GM15510 (cell line): ENCODE results near the gene ELAVL4.

Experiments
- POLR2A ChIP-seq: IDR thresholded peaks from 3 replicates; pipeline ENCODE4 v1.6.1; 2011; ENCODE audit warnings: borderline replicate concordance; ENCODE audit not compliant: insufficient read length; ENCODE audit errors: extremely low read depth

Gene ELAVL4

GRCh38 chr1:50152236-50152635, 43.5 kb downstream of the ELAVL4 start:
- no peak for TF ChIP-seq POLR2A

GRCh38 chr1:50155541-50155940, 46.8 kb downstream of the ELAVL4 start:
- TF ChIP-seq POLR2A, result no peak

- no peak for TF ChIP-seq POLR2A
Observed at GRCh38 chr1:50156241-50157010, 47.7 kb downstream of the ELAVL4 start.

GRCh38 chr1:50157306-50157941, 48.7 kb downstream of the ELAVL4 start:
- no peak for TF ChIP-seq POLR2A

GRCh38 chr1:50158421-50158820, 49.7 kb downstream of the ELAVL4 start:
- TF ChIP-seq POLR2A, result no peak

GRCh38 chr1:50163680-50164079, 55.0 kb downstream of the ELAVL4 start:
- no peak for TF ChIP-seq POLR2A

GRCh38 chr1:50172299-50172698, 63.6 kb downstream of the ELAVL4 start:
- no peak for TF ChIP-seq POLR2A

- TF ChIP-seq POLR2A, result no peak
Observed at GRCh38 chr1:50174101-50174500, 65.4 kb downstream of the ELAVL4 start.

- TF ChIP-seq POLR2A, result no peak
Observed at GRCh38 chr1:50175719-50176639, 67.3 kb downstream of the ELAVL4 start.

GRCh38 chr1:50177994-50178393, 69.3 kb downstream of the ELAVL4 start:
- TF ChIP-seq POLR2A, result no peak

- TF ChIP-seq POLR2A, result no peak
Observed at GRCh38 chr1:50179639-50180038, 70.9 kb downstream of the ELAVL4 start.

- no peak for TF ChIP-seq POLR2A
Observed at GRCh38 chr1:50180367-50180766, 71.6 kb downstream of the ELAVL4 start.

- TF ChIP-seq POLR2A, result no peak
Observed at GRCh38 chr1:50181027-50181663, 72.4 kb downstream of the ELAVL4 start.

GRCh38 chr1:50183378-50184133, 74.8 kb downstream of the ELAVL4 start:
- TF ChIP-seq POLR2A, result no peak

GRCh38 chr1:50189369-50189768, 80.6 kb downstream of the ELAVL4 start:
- no peak for TF ChIP-seq POLR2A

- no peak for TF ChIP-seq POLR2A
Observed at GRCh38 chr1:50193002-50193401, 84.3 kb downstream of the ELAVL4 start.
